ENCODE data around the gene PIR. TPM values are rescaled to one million over a fixed set of nuclear protein-coding genes. Genes with fewer than 3 reads are reported as not detected.
A peak's percentile ranks its signal among the peaks of the same experiment; 100 is the strongest.

The PIR gene
- polyA plus RNA-seq, 1 donor from 2014 or later, result not detected

DNA sequence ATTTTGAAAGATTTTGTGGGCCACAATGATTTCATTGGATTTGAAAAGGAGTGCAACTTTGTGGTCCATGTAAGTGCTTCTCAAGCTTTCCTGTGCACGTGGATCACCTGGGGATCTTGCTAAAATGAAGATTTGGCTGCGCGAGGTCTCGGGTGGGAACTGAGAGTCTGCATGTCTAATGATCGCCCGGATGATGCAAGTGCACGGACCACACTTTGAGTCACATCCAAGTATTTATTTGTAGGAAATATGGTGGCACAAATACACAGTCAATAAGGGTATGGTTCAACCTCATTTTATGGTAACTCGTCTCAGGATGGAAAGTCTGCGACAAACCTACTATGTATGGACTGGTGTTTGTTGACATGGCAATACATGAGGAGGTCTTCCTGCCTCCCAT is 8.4 kb upstream of the PIR start:
- peaks cover 16% of the 10 kb centered on the region for H3K27me3 Mint-ChIP-seq
- H3K4me3 Mint-ChIP-seq, result no peak overlapping the region

GRCh38 chrX:15500497-15500966 is 7.4 kb upstream of the PIR start, which contains the start of gene BMX:
BMX (plus strand) TSS chrX:15500807; CDS start chrX:15508354, 7,547 bp downstream.
- H3K4me1 Mint-ChIP-seq, result peaks cover 0 to 2% (median 1%) of the 10 kb centered on the region in 3 donors
- H3K4me3 Mint-ChIP-seq, result no peak within 1 kb of the TSS
- H3K36me3 Mint-ChIP-seq, result no peaks in the 10 kb centered on the region
- no peak within 1 kb of the TSS for H3K27ac Mint-ChIP-seq
- peaks cover 18% of the 10 kb centered on the region for H3K27me3 Mint-ChIP-seq
- no peaks in the 10 kb centered on the region for H3K9me3 Mint-ChIP-seq

More for the DNA sequence above, 8.4 kb upstream of the PIR start:
- Mint-ChIP-seq H3K4me1 (peaks cover 0 to 2% (median 1%) of the 10 kb centered on the region in 3 donors), H3K36me3 (no peaks in the 10 kb centered on the region), H3K27ac (no peak overlapping the region), H3K9me3 (no peaks in the 10 kb centered on the region)

DNA sequence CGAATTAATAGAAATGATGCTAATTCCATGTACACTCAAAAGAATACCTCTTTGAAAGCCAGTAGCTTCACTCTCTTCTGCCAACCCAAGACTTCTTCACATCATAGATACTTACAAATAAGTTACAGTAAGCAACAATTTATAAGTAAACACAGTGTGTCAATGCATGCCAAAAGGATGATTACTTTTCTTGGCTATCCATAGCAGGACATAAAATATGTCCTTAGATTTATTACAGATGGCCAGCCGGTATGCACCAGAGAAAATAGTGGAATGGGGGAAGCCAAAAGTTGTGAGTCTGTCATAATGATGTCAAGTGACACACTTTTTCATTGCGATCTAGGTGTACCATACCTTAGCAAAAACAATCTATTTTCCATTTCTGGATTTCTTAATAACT is 6.8 kb upstream of the PIR start:
- Mint-ChIP-seq H3K27me3 (peaks cover 17% of the 10 kb centered on the region), H3K27ac (no peak overlapping the region), H3K9me3 (no peaks in the 10 kb centered on the region), H3K4me1 (peaks cover 0 to 2% (median 1%) of the 10 kb centered on the region in 3 donors), H3K4me3 (no peak overlapping the region), H3K36me3 (no peaks in the 10 kb centered on the region)

DNA sequence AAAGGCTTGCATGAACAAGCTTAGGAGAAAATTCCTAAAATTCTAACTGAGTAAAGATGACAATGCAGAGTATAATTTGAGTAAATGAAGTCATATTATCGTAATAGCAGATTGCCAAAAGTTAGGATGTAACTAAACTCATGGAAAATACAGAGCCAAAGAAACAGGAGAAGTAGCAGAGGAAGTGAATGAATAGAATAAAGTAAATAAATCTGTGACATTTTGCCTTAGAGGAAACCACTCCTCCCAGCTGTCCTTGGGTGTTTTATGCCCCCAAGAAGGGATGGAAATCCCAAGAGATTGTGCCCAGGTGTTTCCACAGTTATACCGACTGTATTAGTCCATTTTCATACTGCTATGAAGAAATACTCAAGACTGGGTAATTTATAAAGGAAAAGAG is 5.6 kb upstream of the PIR start:
- H3K9me3 Mint-ChIP-seq, result no peaks in the 10 kb centered on the region
- H3K4me3 Mint-ChIP-seq, result no peak overlapping the region
- peak overlapping the region in 1 of 3 donors; percentile 8 for H3K27ac Mint-ChIP-seq
- peaks cover under 1 to 2% (median 2%) of the 10 kb centered on the region in 3 donors for H3K4me1 Mint-ChIP-seq
- H3K27me3 Mint-ChIP-seq, result peaks cover 9% of the 10 kb centered on the region
- no peaks in the 10 kb centered on the region for H3K36me3 Mint-ChIP-seq

DNA sequence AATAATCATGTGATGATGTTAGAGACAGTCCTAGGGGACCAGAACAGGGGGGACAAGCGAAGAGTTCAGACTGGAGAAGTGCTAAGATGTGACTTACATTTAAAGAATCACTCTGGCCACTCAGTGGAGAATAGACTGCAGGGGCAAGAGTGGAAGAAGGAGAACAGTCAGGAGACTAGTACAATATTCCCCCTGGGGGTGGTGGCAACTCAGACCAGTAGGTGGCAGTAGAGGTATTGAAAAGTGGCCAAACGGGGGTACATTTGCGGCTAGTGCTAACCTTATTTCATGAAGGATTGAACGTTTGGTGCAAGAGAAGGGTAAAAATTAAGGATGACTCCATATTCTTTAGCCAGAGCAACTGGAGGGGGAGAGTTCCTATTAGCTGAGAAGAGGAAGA is 4.7 kb upstream of the PIR start:
- H3K4me1 Mint-ChIP-seq, result peaks cover 2 to 6% (median 4%) of the 10 kb centered on the region in 3 donors
- no peaks in the 10 kb centered on the region for H3K9me3 Mint-ChIP-seq
- H3K4me3 Mint-ChIP-seq, result no peak overlapping the region
- peaks cover 13% of the 10 kb centered on the region for H3K27me3 Mint-ChIP-seq
- H3K27ac Mint-ChIP-seq, result no peak overlapping the region
- H3K36me3 Mint-ChIP-seq, result no peaks in the 10 kb centered on the region

DNA sequence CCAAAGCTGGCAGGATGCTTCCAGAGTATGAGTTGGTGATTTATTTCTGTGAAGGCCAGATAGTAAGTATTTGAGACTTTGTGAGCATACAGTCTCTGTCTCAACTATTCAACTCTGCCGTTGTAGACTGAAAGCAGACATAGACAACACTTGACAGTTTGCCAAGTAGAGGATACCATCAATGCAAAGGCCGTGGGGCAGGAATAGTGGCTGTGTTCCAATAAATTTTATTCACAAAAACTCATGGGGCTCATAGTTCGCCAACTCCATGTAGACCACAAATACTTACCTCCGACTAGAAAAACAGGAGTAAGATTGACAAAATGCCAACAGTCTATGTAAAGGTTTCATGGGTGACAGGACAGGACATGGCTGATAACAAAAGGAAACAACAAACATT is 3.7 kb upstream of the PIR start:
- no peaks in the 10 kb centered on the region for H3K9me3 Mint-ChIP-seq

GRCh38 chrX:15495801-15496200 is 2.7 kb upstream of the PIR start:
- H3K4me1 Mint-ChIP-seq, result peaks cover 2 to 7% (median 4%) of the 10 kb centered on the region in 3 donors
- no peaks in the 10 kb centered on the region for H3K36me3 Mint-ChIP-seq
- no peaks in the 10 kb centered on the region for H3K9me3 Mint-ChIP-seq
- peaks cover 23% of the 10 kb centered on the region for H3K27me3 Mint-ChIP-seq
- H3K27ac Mint-ChIP-seq, result no peak overlapping the region
- H3K4me3 Mint-ChIP-seq, result no peak overlapping the region

More for the DNA sequence above, 3.7 kb upstream of the PIR start:
- no peaks in the 10 kb centered on the region for H3K36me3 Mint-ChIP-seq
- no peak overlapping the region for H3K27ac Mint-ChIP-seq
- peaks cover 20% of the 10 kb centered on the region for H3K27me3 Mint-ChIP-seq
- H3K4me3 Mint-ChIP-seq, result no peak overlapping the region
- peaks cover 2 to 7% (median 4%) of the 10 kb centered on the region in 3 donors for H3K4me1 Mint-ChIP-seq

DNA sequence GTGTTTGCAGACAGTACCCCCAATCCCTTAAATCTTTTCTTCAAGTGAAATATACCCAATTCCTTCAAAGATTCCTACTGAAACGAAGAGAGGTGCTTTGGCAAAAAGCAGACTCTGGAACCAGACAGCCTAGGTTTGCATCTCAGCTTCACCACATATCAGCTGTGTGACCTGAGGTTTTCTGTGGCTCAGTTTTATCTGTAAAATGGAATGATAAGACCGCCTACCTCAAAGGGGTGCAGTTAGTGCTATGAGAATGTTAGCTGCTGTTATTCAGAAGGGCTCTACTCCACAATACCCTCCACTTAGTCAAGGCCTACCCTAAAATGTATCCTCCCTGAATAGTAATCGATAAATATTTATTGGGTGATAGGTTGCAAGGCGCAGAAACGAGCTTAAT is 664 bp downstream of the PIR start:
- H3K4me3 Mint-ChIP-seq, result no peak overlapping the region

DNA sequence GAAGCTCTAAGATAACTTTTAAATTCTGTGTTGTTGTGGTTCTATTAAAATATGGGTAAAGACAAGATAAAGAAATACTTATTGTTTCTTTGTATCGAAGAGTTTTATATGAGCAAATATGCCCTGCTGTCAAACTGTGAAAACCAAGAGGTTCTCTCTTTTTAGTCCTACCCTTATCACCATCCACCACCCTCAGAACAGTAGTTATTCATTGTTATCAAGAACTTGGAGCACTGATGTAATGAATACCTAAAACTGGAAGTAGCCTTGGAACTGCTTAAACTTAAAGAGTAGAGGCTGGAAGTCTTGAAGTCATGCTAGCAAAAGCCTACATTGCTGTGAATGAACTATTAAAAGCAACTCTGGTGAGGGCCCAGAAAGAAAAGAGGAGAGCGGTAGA is 9.2 kb downstream of the PIR start:
- Mint-ChIP-seq H3K9me3 (peaks cover 0 to 3% (median 0%) of the 10 kb centered on the region in 3 donors), H3K27ac (no peak overlapping the region), H3K4me3 (no peak overlapping the region), H3K27me3 (peaks cover 7% of the 10 kb centered on the region), H3K4me1 (no peaks in the 10 kb centered on the region), H3K36me3 (no peaks in the 10 kb centered on the region)

More for the DNA sequence above, 664 bp downstream of the PIR start:
- no peaks in the 10 kb centered on the region for H3K9me3 Mint-ChIP-seq
- H3K36me3 Mint-ChIP-seq, result no peaks in the 10 kb centered on the region
- no peak overlapping the region for H3K27ac Mint-ChIP-seq
- peaks cover 21% of the 10 kb centered on the region for H3K27me3 Mint-ChIP-seq
- H3K4me1 Mint-ChIP-seq, result peaks cover 0 to 6% (median 4%) of the 10 kb centered on the region in 3 donors

- no peaks in the 10 kb centered on the region for H3K36me3 Mint-ChIP-seq
- no peak overlapping the region for H3K4me3 Mint-ChIP-seq
- peaks cover 0 to 3% (median 2%) of the 10 kb centered on the region in 3 donors for H3K4me1 Mint-ChIP-seq
- H3K27me3 Mint-ChIP-seq, result peaks cover 8% of the 10 kb centered on the region
- H3K27ac Mint-ChIP-seq, result no peak overlapping the region
- no peaks in the 10 kb centered on the region for H3K9me3 Mint-ChIP-seq
These were observed 17.6 kb downstream of the PIR start for GRCh38 chrX:15475486-15475885.

DNA sequence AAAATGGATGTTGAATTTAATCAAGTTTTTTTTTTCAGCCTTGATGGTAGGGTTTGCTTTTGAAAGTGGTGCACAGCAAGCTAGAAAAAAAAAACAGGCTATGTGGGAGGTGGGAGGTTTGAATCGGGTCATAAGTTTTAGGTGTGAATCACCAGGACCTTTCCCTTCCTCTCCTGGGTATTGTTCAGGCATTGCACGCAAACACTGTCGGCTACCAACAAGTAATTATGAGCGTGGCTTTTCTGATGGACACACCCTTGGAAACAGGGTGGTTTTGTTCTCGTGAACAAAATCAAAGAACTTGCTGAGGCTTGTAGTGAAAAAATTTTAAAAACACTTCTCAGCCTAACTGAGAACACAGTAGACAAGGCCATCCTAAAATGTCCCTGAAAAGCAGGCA is 18.1 kb downstream of the PIR start:
- peaks cover 8% of the 10 kb centered on the region for H3K27me3 Mint-ChIP-seq
- H3K36me3 Mint-ChIP-seq, result no peaks in the 10 kb centered on the region
- H3K9me3 Mint-ChIP-seq, result no peaks in the 10 kb centered on the region
- no peak overlapping the region for H3K4me3 Mint-ChIP-seq
- H3K27ac Mint-ChIP-seq, result no peak overlapping the region
- peaks cover 0 to 3% (median 2%) of the 10 kb centered on the region in 3 donors for H3K4me1 Mint-ChIP-seq

- H3K27me3 Mint-ChIP-seq, result peaks cover 8% of the 10 kb centered on the region
- no peaks in the 10 kb centered on the region for H3K9me3 Mint-ChIP-seq
- H3K27ac Mint-ChIP-seq, result no peak overlapping the region
- H3K4me1 Mint-ChIP-seq, result peaks cover 0 to 3% (median 2%) of the 10 kb centered on the region in 3 donors
- no peak overlapping the region for H3K4me3 Mint-ChIP-seq
- H3K36me3 Mint-ChIP-seq, result no peaks in the 10 kb centered on the region
These were observed 19.1 kb downstream of the PIR start for GRCh38 chrX:15474028-15474427.

DNA sequence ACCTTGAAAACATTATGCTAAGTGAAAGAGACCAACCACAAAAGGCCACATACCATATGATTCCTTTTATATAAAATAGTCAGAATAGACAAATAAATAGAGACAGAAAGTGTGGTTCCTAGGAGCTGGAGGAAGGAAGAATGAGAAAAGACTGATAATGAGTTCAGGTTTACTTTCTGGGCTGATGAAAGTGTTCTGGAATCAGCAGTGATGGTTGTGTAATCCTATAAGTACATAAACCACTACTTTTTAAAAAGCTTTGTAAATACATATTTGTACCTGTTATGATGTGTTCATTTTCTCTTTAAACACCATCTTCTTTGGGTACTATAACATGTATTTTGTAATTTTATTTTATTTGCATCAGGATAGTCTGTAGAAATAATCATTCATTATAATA is 20.6 kb downstream of the PIR start:
- H3K36me3 Mint-ChIP-seq, result no peaks in the 10 kb centered on the region
- H3K4me1 Mint-ChIP-seq, result peaks cover 0 to 3% (median 2%) of the 10 kb centered on the region in 3 donors
- H3K4me3 Mint-ChIP-seq, result no peak overlapping the region
- H3K27ac Mint-ChIP-seq, result peak overlapping the region in 1 of 3 donors; percentile 55
- H3K27me3 Mint-ChIP-seq, result peaks cover 7% of the 10 kb centered on the region
- H3K9me3 Mint-ChIP-seq, result no peaks in the 10 kb centered on the region

GRCh38 chrX:15471028-15471427 is 22.1 kb downstream of the PIR start:
- Mint-ChIP-seq H3K36me3 (no peaks in the 10 kb centered on the region), H3K27ac (peak overlapping the region in 1 of 3 donors; percentile 6), H3K4me1 (peaks cover 0 to 3% (median 2%) of the 10 kb centered on the region in 3 donors), H3K4me3 (no peak overlapping the region), H3K9me3 (no peaks in the 10 kb centered on the region), H3K27me3 (peaks cover 13% of the 10 kb centered on the region)

DNA sequence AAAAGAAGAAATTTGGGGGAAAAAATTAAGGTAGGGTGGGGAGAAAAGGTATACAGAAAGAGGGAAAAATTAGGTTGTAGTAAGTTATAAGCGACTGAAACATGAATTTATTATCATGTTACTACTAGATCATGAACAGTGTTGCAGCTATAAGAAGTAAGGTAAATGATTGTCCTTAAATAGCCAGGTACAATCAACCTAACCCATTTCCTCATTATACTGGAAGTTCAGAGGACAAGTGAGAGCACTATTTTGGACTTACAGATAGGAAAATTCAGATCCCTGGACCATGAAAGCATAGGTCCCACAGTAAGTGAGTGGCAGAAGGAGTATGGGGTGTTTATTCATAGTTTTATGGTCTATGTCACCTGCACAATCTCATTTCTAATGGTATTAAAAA is 23.5 kb downstream of the PIR start:
- H3K27ac Mint-ChIP-seq, result no peak overlapping the region
- H3K9me3 Mint-ChIP-seq, result no peaks in the 10 kb centered on the region
- peaks cover 2 to 5% (median 5%) of the 10 kb centered on the region in 3 donors for H3K4me1 Mint-ChIP-seq
- H3K4me3 Mint-ChIP-seq, result no peak overlapping the region
- H3K27me3 Mint-ChIP-seq, result peaks cover 13% of the 10 kb centered on the region
- no peaks in the 10 kb centered on the region for H3K36me3 Mint-ChIP-seq

DNA sequence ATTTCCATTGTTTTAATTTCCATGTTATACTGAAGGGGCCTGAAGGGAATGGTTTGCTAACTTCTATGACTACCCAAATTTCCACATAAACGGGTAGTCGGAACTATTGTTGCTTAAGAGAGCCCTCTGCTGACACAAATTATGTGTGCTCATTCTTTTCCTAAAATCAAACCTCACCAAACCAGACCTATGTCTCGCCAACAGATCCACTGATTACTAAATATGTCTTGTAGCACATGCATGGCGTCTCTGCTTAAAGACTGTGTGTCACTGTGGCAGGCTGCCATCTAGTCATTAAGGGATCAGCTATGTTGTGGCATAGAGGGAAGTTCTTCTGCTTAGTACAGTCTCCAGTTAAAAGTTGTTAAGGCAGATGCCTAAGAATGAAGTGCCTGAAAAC is 25.1 kb downstream of the PIR start:
- no peak overlapping the region for H3K4me3 Mint-ChIP-seq
- no peaks in the 10 kb centered on the region for H3K36me3 Mint-ChIP-seq
- no peak overlapping the region for H3K27ac Mint-ChIP-seq
- H3K4me1 Mint-ChIP-seq, result peaks cover 2 to 5% (median 5%) of the 10 kb centered on the region in 3 donors
- H3K9me3 Mint-ChIP-seq, result no peaks in the 10 kb centered on the region
- peaks cover 11% of the 10 kb centered on the region for H3K27me3 Mint-ChIP-seq
